ENCODE measurements around the gene MOBP. TPM values are rescaled to one million over a fixed set of nuclear protein-coding genes. Genes with fewer than 3 reads are reported as not detected.
A peak's percentile ranks its signal among the peaks of the same experiment; 100 is the strongest.

MOBP gene
- total RNA-seq, 4 donors from 2014 or later = 0.20 to 2.5 (median 0.87) TPM; not detected in 1

GRCh38 chr3:39485547-39485946 lies 18.1 kb downstream of the MOBP start:
- TF ChIP-seq, protein P1, sequence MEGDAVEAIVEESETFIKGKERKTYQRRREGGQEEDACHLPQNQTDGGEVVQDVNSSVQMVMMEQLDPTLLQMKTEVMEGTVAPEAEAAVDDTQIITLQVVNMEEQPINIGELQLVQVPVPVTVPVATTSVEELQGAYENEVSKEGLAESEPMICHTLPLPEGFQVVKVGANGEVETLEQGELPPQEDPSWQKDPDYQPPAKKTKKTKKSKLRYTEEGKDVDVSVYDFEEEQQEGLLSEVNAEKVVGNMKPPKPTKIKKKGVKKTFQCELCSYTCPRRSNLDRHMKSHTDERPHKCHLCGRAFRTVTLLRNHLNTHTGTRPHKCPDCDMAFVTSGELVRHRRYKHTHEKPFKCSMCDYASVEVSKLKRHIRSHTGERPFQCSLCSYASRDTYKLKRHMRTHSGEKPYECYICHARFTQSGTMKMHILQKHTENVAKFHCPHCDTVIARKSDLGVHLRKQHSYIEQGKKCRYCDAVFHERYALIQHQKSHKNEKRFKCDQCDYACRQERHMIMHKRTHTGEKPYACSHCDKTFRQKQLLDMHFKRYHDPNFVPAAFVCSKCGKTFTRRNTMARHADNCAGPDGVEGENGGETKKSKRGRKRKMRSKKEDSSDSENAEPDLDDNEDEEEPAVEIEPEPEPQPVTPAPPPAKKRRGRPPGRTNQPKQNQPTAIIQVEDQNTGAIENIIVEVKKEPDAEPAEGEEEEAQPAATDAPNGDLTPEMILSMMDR (IDR thresholded peaks at IDR 0.05) = no peak
- TF ChIP-seq EP300 (IDR thresholded peaks at IDR 0.05) = no peak
- no peak for TF ChIP-seq POLR2A (IDR thresholded peaks at IDR 0.05)
- no peak for DNase-seq (ENCODE audit: low spot score in 2 of 2)
- no peaks in the 10 kb centered on the region for H3K9me3 ChIP-seq
- H3K36me3 ChIP-seq = no peaks in the 10 kb centered on the region
- H3K4me1 ChIP-seq = no peaks in the 10 kb centered on the region
- 75 to 84% methylated on average over 8 of the region's 8 CpGs for WGBS, 2 donors
- H3K4me3 ChIP-seq = no peak overlapping the region
- no peaks in the 10 kb centered on the region for H3K27me3 ChIP-seq
- H3K27ac ChIP-seq = peak overlapping the region in 1 of 4 donors; percentile 25

- WGBS, 2 donors = 59 to 69% methylated on average over 3 of the region's 3 CpGs
- Histone ChIP-seq H3K27me3 (no peaks in the 10 kb centered on the region), H3K4me1 (no peaks in the 10 kb centered on the region), H3K9me3 (no peaks in the 10 kb centered on the region), H3K36me3 (no peaks in the 10 kb centered on the region), H3K4me3 (no peak overlapping the region), H3K27ac (no peak overlapping the region)
- no peak for DNase-seq (ENCODE audit: low spot score in 2 of 2)
- TF ChIP-seq, protein P1 (IDR thresholded peaks at IDR 0.05) = no peak
- TF ChIP-seq EP300 (IDR thresholded peaks at IDR 0.05) = no peak
- no peak for TF ChIP-seq POLR2A (IDR thresholded peaks at IDR 0.05)
Observed at GRCh38 chr3:39491014-39491413, 23.5 kb downstream of the MOBP start.

DNA sequence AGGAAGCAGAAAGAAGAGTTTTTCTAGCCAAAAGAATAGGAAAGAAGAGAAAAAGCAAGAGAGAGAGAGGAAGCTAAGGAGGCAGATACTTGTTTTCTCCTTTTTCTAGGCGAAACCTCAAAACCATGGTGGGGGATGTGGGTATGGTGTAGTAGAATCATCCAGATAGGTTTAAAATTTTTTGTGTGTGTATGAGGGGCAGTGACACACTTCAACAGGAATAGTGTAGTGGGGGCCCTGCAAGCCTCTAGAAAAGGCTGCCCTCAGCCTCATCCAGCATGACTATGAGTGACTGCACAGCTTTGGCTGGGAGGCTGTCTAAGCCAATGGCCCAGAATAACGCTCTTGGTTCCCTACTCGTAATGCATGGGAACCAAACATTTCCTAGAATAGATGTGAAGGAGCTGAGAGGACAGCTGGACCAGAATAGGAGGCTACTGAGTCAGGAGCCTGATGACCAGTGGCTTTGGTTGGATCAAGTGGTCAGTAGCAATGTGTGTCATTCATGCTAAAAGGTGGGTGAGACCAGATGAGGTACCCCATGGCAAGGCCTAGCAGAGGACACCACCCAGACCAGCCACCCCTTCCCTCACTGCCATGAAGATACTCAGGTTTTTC lies 24.4 kb downstream of the MOBP start:
- DNase-seq (ENCODE audit: low spot score in 2 of 2) = no peak
- Histone ChIP-seq H3K9me3 (no peaks in the 10 kb centered on the region), H3K4me3 (no peak overlapping the region), H3K27me3 (no peaks in the 10 kb centered on the region), H3K4me1 (no peaks in the 10 kb centered on the region), H3K36me3 (no peaks in the 10 kb centered on the region), H3K27ac (no peak overlapping the region)
- TF ChIP-seq, protein P1 (IDR thresholded peaks at IDR 0.05) = no peak
- TF ChIP-seq EP300 (IDR thresholded peaks at IDR 0.05) = no peak
- no peak for TF ChIP-seq POLR2A (IDR thresholded peaks at IDR 0.05)
- 77 to 87% methylated on average over 3 of the region's 3 CpGs for WGBS, 2 donors

GRCh38 chr3:39494781-39495180 lies 27.3 kb downstream of the MOBP start:
- DNase-seq (ENCODE audit: low spot score in 2 of 2) = no peak
- H3K36me3 ChIP-seq = no peaks in the 10 kb centered on the region
- no peaks in the 10 kb centered on the region for H3K9me3 ChIP-seq
- H3K4me3 ChIP-seq = no peak overlapping the region
- no peak for TF ChIP-seq POLR2A (IDR thresholded peaks at IDR 0.05)
- TF ChIP-seq, protein P1 (IDR thresholded peaks at IDR 0.05) = no peak
- no peak for TF ChIP-seq EP300 (IDR thresholded peaks at IDR 0.05)
- H3K27ac ChIP-seq = no peak overlapping the region
- H3K27me3 ChIP-seq = no peaks in the 10 kb centered on the region
- H3K4me1 ChIP-seq = no peaks in the 10 kb centered on the region
- 66 to 68% methylated on average over 4 of the region's 4 CpGs for WGBS, 2 donors

DNA sequence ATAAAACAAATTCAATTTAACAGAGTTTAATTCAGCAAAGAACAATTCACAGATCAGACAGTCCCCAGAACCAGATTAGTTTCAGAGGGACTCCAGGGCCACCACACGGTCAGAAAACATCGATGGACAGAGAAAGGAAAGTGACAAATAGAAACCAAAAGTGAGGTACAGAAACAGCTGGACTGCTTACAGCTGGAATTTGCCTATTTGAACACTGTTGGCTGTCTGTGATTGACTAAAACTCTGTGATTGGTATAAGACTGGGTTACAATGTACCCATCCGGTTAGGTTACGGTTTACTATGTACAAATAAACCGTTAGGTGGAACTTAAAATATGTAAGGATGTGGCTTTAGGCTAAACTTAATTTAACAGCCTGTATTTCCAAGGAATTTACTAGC lies 30.3 kb downstream of the MOBP start:
- TF ChIP-seq EP300 (IDR thresholded peaks at IDR 0.05) (no peak), POLR2A (IDR thresholded peaks at IDR 0.05) (no peak)
- TF ChIP-seq, protein P1 (IDR thresholded peaks at IDR 0.05) = no peak
- Histone ChIP-seq H3K4me1 (no peaks in the 10 kb centered on the region), H3K4me3 (no peak overlapping the region), H3K27ac (no peak overlapping the region), H3K27me3 (peaks cover 0 to 12% of the 10 kb centered on the region in 2 donors), H3K9me3 (no peaks in the 10 kb centered on the region), H3K36me3 (no peaks in the 10 kb centered on the region)
- DNase-seq (ENCODE audit: low spot score in 2 of 2) = no peak
- WGBS, 2 donors = 78 to 79% methylated on average over 5 of the region's 5 CpGs
